NCI-H146 (cell line): ENCODE data around the gene RNASEH2C.
"Not testable (repeated sequence)": the region's sequence is repeated elsewhere in the genome, so short reads cannot be mapped to it uniquely, and the experiment has no call there.

Source experiments
- DNase-seq: peaks from one replicate; lab custom pipeline; 2025; lab: John Stamatoyannopoulos, UW

Gene RNASEH2C

DNA sequence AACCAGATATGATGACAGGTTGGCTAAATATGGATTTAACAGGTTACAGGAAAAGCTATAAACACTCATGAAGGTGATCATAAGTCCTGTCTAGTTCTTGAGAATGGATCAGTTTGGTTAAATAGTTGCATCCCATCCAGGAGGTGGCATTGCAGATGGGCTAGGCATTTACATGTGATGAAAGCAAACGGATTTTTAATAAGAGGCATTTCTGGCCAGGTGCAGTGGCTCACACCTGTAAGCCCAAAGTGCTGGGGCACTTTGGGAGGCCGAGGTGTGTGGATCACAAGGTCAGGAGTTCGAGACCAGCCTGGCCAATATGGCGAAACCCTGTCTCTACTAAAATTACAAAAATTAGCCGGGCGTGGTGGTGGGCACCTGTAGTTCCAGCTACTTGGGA is 37.1 kb downstream of the RNASEH2C start:
- not testable (repeated sequence) for DNase-seq

DNA sequence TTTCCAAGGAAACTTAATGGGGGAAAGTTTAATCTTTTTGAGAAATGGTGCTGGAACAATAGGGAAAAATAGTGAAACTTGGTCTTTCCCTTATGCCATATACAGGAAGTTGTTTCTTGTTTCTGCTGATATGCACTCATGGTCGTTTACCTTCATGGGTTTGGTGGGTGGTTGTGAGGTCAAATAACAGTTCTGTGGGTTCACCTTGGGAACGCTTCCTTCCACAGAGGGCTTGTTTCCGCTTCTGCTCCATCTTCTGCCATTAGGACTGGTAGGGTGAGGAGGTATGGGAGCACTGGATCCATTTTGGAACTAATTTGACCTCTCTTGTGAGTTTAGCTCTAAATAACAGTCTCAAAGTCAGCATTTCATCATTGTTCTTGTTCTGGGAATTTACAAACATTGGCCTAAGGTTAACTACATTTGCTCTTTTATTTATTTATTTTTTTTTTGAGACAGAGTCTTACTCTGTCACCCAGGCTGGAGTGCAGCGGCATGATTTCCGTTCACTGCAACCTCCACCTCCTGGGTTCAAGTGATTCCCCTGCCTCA is 40.3 kb downstream of the RNASEH2C start:
- no peak for DNase-seq

GRCh38 chr11:65672982-65673381 is 47.6 kb downstream of the RNASEH2C start:
- DNase-seq: no peak

DNA sequence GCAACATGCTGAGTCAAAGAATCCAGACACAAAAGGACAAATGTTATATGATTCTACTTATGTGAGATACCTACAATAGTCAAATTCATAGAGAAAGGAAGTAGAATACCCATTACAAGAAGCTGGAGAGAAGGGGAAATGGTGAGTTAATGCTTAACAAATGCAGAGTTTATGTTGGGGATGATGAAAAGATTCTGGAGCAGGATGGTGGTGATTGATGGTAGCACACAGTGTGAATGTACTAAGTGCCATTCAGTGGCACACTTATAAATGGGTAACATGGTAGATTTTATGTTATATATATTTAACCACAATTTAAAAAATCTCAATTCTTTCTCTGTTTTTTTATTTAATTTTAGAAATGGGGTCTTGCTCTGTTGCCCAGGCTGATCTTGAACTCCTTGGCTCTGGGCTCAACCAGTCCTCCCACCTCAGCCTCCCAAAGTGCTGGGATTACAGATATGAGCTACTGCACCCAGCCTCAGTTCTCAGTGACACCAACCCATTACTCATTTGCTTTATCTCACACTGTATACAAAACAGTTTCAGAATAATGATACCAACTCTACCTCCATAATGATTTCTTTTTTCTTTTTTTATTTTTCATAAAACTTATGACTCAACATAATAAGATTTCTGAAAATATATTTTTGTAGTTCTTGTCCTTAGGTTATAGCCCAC is 48.3 kb downstream of the RNASEH2C start:
- DNase-seq: no peak
